DMS79 (cell line): ENCODE results near the gene HNRNPC.
"Not testable (repeated sequence)": the region's sequence is repeated elsewhere in the genome, so short reads cannot be mapped to it uniquely, and the experiment has no call there.

Experiments used
- DNase-seq: peaks from one replicate; lab custom pipeline; 2025; lab: John Stamatoyannopoulos, UW

Gene HNRNPC

GRCh38 chr14:21191809-21192446 is 77.3 kb downstream of the HNRNPC start:
- DNase-seq = peak; percentile 33

- no peak for DNase-seq
These were observed 77.9 kb downstream of the HNRNPC start for GRCh38 chr14:21191261-21191808.

GRCh38 chr14:21185491-21185890 is 83.8 kb downstream of the HNRNPC start:
- DNase-seq = no peak

GRCh38 chr14:21184254-21184653 is 85.0 kb downstream of the HNRNPC start:
- no peak for DNase-seq

- DNase-seq = no peak
These were observed 87.1 kb downstream of the HNRNPC start for GRCh38 chr14:21182166-21182565.

GRCh38 chr14:21171128-21171527 is 98.1 kb downstream of the HNRNPC start:
- no peak for DNase-seq

- no peak for DNase-seq
These were observed 99.7 kb downstream of the HNRNPC start for GRCh38 chr14:21169573-21169972.

GRCh38 chr14:21168055-21168454 is 101.2 kb downstream of the HNRNPC start:
- no peak for DNase-seq

GRCh38 chr14:21165670-21166069 is 103.6 kb downstream of the HNRNPC start:
- DNase-seq = not testable (repeated sequence)

GRCh38 chr14:21165002-21165605 is 104.1 kb downstream of the HNRNPC start:
- not testable (repeated sequence) for DNase-seq

GRCh38 chr14:21163871-21164291 is 105.4 kb downstream of the HNRNPC start:
- DNase-seq = no peak

GRCh38 chr14:21162081-21162480 is 107.2 kb downstream of the HNRNPC start:
- DNase-seq = no peak

- no peak for DNase-seq
These were observed 109.1 kb downstream of the HNRNPC start for GRCh38 chr14:21160061-21160610.
